Measurements from ENCODE around the gene BCL7C.
A peak's percentile ranks its signal among the peaks of the same experiment; 100 is the strongest.
"Not testable (repeated sequence)": the region's sequence is repeated elsewhere in the genome, so short reads cannot be mapped to it uniquely, and the experiment has no call there.

Gene BCL7C

GRCh38 chr16:30893744-30894539 is at the start of gene BCL7C:
Gene BCL7C, minus strand, starts transcription at chr16:30894077. Its CDS starts 133 bp downstream, at chr16:30893944.
- peak; percentile 79 for TF ChIP-seq CTCF (conservative IDR thresholded peaks at IDR 0.05)
- TF ChIP-seq ZFX (IDR thresholded peaks at IDR 0.05): peak; percentile 48; the same call in 1 of the 2 replicates
- H3K27ac ChIP-seq: peak within 1 kb of the TSS; percentile 93

GRCh38 chr16:30942426-30942806 is 48.5 kb upstream of the BCL7C start:
- no peak overlapping the region for H3K27ac ChIP-seq
- TF ChIP-seq ZFX (IDR thresholded peaks at IDR 0.05) (no peak), CTCF (conservative IDR thresholded peaks at IDR 0.05) (no peak)

DNA sequence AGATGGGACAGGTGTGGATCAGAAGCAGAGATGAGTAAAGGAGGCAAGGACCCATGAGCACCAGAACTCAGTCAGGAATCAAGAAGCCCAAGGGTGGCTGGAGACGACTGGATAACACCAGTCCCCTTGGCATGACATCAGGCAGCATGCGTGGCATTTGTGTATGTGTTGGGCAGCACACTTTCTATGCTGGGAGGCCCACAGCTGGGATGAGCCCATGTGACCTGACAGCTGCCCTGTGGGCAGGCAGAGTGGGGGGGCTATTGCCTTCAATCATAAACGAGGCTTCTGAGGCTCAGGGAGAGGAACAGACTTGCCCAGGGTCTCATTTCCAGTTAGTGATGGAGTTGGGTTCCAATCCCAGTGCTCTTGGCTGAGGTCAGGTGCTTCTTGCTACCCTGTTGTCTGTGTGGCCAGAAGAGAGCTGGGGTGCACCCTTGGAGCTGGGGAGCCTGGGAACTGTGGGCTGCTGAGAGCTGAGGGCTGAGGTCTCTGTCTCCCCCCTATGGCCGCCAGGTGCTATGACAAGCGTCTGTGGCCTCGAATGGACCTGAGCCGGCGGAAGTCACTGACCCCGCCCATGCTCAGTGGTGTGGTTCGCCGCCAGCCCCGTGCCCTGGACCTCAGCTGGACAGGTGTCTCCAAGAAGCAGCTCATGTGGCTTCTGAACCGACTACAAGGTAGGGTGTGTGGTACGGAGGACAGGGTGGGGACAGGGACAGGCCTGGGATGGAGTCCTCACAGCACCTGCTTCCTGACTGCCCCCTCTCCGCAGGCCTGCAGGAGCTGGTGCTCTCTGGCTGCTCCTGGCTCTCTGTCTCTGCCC is 47.9 kb upstream of the BCL7C start:
- TF ChIP-seq CTCF (conservative IDR thresholded peaks at IDR 0.05) (peak; percentile 96), ZFX (IDR thresholded peaks at IDR 0.05) (no peak)
- H3K27ac ChIP-seq: no peak overlapping the region

GRCh38 chr16:30939571-30939970 is 45.7 kb upstream of the BCL7C start:
- H3K27ac ChIP-seq: not testable (repeated sequence)

DNA sequence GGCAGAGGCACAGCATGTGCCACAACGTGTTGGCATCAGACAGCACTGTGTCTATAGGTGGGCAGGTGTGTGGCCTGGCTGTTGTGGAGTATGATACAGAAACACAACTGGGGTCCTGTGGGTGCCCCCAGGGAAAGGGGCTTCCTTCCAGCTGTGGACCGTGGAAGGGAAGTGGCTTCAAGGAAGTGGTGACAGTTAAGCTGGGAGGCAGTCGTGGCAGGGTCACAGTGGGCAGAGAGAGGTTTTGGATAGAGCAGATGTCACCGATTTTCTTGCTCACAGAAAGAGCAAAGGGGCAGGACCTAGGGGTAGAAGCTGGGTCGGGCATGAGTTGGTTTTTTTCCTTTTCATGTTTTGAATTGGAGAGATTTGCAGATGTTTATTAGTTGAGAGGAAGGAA is 43.8 kb upstream of the BCL7C start:
- no peak overlapping the region for H3K27ac ChIP-seq
- no peak for TF ChIP-seq CTCF (conservative IDR thresholded peaks at IDR 0.05)
- no peak for TF ChIP-seq ZFX (IDR thresholded peaks at IDR 0.05)

DNA sequence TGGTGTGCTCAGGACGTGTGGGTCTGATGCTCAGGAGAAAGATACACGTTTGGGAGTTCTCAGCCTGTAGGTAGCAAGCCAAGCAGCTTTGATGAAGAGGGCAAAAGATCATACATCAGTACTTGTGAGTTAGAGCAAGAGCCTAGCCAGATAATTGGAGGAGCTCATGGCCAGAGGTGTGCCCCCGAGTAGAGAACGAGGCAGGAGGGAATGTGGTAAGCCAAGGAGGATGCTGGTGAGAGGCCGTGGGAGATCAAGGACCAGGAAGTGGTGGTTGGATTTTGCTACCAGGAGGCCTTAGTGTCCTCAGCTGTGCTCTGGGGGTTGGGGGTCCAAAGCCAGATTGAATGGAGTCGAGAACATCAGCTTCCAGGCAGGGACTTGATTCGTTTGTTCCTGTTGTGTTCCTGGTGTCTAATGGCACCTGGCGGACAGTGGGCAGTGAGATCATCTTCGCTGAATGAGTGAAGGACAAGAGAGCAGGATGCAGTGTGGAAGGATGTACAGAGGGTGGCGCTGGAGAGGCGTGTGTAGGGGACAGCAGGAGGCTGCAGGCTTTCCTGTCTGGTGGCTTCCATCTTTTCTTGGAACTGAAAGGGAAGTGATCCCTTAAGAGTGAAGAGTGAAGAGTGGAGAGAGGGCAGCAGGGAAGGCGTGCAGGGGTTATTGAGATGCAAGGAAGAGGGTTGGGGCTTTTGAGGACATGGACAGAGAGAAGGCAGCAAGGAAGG is 41.1 kb upstream of the BCL7C start:
- no peak overlapping the region for H3K27ac ChIP-seq
- TF ChIP-seq ZFX (IDR thresholded peaks at IDR 0.05) (no peak), CTCF (conservative IDR thresholded peaks at IDR 0.05) (no peak; the same call in 1 of the 2 replicates)

DNA sequence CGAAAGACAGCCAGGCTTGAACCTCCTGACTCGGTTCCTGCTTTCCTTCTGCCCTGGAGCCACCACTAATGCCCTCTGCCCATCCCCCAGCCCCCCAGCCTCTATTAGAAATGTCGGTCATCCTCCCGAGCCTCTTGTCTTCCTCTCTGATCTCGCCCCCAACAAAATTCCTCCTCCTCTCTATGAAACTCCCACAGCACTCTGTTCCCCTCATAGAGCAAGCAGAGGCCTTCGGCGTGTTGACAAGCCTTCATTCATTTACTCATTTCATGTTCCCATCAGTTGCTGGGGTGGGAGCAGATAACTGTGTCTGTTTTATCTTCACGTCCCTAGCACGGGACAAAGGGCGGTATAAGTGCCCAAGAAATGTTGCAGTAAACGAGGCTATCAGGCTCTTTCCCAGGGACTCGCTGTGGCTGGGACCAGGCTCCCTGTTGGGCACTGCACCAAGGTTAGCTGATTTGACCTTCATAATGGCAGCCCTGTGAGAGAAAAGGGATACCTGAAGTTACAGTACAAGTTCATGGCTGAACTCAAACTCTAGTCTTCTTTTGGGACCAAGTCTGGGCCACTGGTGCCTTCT is 37.3 kb upstream of the BCL7C start:
- H3K27ac ChIP-seq: no peak overlapping the region
- TF ChIP-seq ZFX (IDR thresholded peaks at IDR 0.05) (no peak), CTCF (conservative IDR thresholded peaks at IDR 0.05) (no peak)

Measured in C4-2B (cell line).